AG04450 (cell line): ENCODE results near the gene IGF2R. TPM values are rescaled to one million over a fixed set of nuclear protein-coding genes. Genes with fewer than 3 reads are reported as not detected.
"Not testable (repeated sequence)": the region's sequence is repeated elsewhere in the genome, so short reads cannot be mapped to it uniquely, and the experiment has no call there.

ENCODE experiments used
- CTCF ChIA-PET: fragments of 300-600, 350-600 bp; formaldehyde crosslinking; extraction: SDS; loops from one replicate; lab custom pipeline; 2022; ENCODE audit warnings: antibody characterized with exemption, inconsistent platforms; lab: Charles Lee
- POLR2A ChIA-PET: fragments of 350-600 bp; formaldehyde crosslinking; extraction: SDS; loops from one replicate; lab custom pipeline; 2021; ENCODE audit warnings: antibody characterized with exemption, inconsistent platforms; lab: Yijun Ruan, JAX
- DNase-seq: peaks from one replicate; pipeline ENCODE4 v3.0.0-alpha.2; 2011; ENCODE audit warnings: low read depth, low spot score
- H3K27ac ChIP-seq: one replicate; pipeline ENCODE4 v1.5.1; 2012; ENCODE audit warnings: low read depth, low read length, control low read depth
- H3K27me3 ChIP-seq: one replicate; pipeline ENCODE4 v1.6.0; 2012; ENCODE audit warnings: low read length; ENCODE audit not compliant: control insufficient read depth, insufficient read depth
- H3K4me3 ChIP-seq: 2 replicates; pipeline ENCODE4 v1.5.1; 2011; ENCODE audit warnings: mild to moderate bottlenecking, low read depth, low read length, control low read depth
- H3K9me3 ChIP-seq: 2 replicates; pipeline ENCODE4 v1.5.1; 2012; ENCODE audit warnings: low read length; ENCODE audit not compliant: control insufficient read depth, insufficient read depth
- CTCF ChIP-seq: IDR thresholded peaks from 2 replicates; pipeline ENCODE4 v1.5.1; 2011; ENCODE audit warnings: low read depth, low read length, control low read depth, inconsistent platforms
- polyA minus RNA-seq: library from RNA; depleted of rRNA, polyadenylated mRNA; stranded (reverse); fragments of >200 nt; gene quantifications from 2 replicates; pipeline ENCODE4 v1.2.3, GENCODE V29; 2011; rRNA and poly(A)+ RNA removed
- polyA plus RNA-seq: library from polyadenylated mRNA; depleted of rRNA; stranded (reverse); fragments of >200 nt; gene quantifications from 2 replicates; pipeline ENCODE4 v1.2.3, GENCODE V29; 2011; rRNA removed

Gene IGF2R
- polyA plus RNA-seq = 40.9 and 59.4 TPM in 2 replicates
- polyA minus RNA-seq = 151 and 174 TPM in 2 replicates

- Histone ChIP-seq H3K9me3 (no peaks in the 10 kb centered on the region), H3K27ac (peak within 1 kb of the TSS; percentile 81), H3K4me3 (peak within 1 kb of the TSS; percentile 74), H3K27me3 (peaks cover 4% of the 10 kb centered on the region)
- ChIA-PET CTCF (interaction anchor here (0.6 to 1.8 kb wide), 6 partner anchors 13 to 191 kb away, joined by 3 to 5 read pairs (median 4); no protein-coding TSS in a partner anchor), POLR2A (interaction anchor here (0.6 to 0.8 kb wide), 3 partner anchors 13 to 209 kb away, joined by 3 to 6 read pairs (median 3); no protein-coding TSS in a partner anchor)
- no peak for DNase-seq
- TF ChIP-seq CTCF = 0 out of 2 replicates have a peak, but pooled peaks have one; percentile 15
Observed at GRCh38 chr6:159968295-159969203, at the start of gene IGF2R. IGF2R (plus strand) TSS chr6:159969082; CDS start chr6:159969247, 165 bp downstream.

- H3K27ac ChIP-seq = no peak overlapping the region
- CTCF ChIA-PET = no interaction called here
Observed at GRCh38 chr6:159919800-159920199, 49.1 kb upstream of the IGF2R start.

GRCh38 chr6:159924150-159924549 is 44.7 kb upstream of the IGF2R start:
- DNase-seq, POLR2A ChIA-PET, H3K27me3 ChIP-seq, H3K9me3 ChIP-seq, H3K27ac ChIP-seq, CTCF ChIA-PET, H3K4me3 ChIP-seq: not testable (repeated sequence)

More at GRCh38 chr6:159919800-159920199, 49.1 kb upstream of the IGF2R start:
- DNase-seq = no peak
- H3K4me3 ChIP-seq = no peak overlapping the region
- POLR2A ChIA-PET = no interaction called here
- peaks cover 3% of the 10 kb centered on the region for H3K27me3 ChIP-seq
- H3K9me3 ChIP-seq = no peaks in the 10 kb centered on the region
- TF ChIP-seq CTCF = no peak

- H3K27ac ChIP-seq = no peak overlapping the region
- peaks cover 3% of the 10 kb centered on the region for H3K27me3 ChIP-seq
- TF ChIP-seq CTCF = no peak
- no peak overlapping the region for H3K4me3 ChIP-seq
- ChIA-PET CTCF (no interaction called here), POLR2A (no interaction called here)
- DNase-seq = no peak
- H3K9me3 ChIP-seq = no peaks in the 10 kb centered on the region
Observed at GRCh38 chr6:159926542-159927203, 42.2 kb upstream of the IGF2R start.

- no peaks in the 10 kb centered on the region for H3K9me3 ChIP-seq
- TF ChIP-seq CTCF = no peak
- DNase-seq = no peak
- H3K27ac ChIP-seq = no peak overlapping the region
- ChIA-PET CTCF (interaction anchor here (1.5 kb wide), 1 partner anchor 12 kb away, joined by 5 read pairs; no protein-coding TSS in a partner anchor), POLR2A (no interaction called here)
- H3K27me3 ChIP-seq = peaks cover 3% of the 10 kb centered on the region
- no peak overlapping the region for H3K4me3 ChIP-seq
Observed at GRCh38 chr6:159929819-159930218, 39.1 kb upstream of the IGF2R start.
